ENCODE data around the gene CTNND2.

DNA sequence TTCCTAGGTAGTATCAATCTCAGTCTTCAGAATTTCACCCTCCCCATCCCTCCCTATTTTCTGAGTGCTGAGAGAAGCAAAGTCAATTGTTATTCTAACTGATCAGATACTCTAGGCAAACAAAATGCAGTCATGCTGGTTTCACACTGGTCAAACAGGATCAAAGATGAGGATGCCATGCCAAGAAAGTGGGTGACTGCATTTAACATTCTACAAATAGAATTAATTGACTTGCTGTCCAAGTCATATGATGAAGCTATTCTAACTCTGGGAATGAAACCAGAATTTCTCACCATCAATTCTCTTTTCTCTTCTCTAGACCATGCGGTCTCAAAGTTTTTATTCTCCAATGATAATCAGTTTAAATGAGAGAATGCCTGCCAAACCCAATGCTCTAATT is 112.5 kb downstream of the CTNND2 start:
- TF ChIP-seq HMGN3 (IDR thresholded peaks at IDR 0.05; ENCODE audit: borderline replicate concordance, extremely low read depth, insufficient read length, low read depth, low read length), result no peak
- TF ChIP-seq CREB1 (IDR thresholded peaks at IDR 0.05), result no peak
- TF ChIP-seq CREB1 (CRISPR knock-in tag; IDR thresholded peaks at IDR 0.05), result no peak
- TF ChIP-seq, protein P1, sequence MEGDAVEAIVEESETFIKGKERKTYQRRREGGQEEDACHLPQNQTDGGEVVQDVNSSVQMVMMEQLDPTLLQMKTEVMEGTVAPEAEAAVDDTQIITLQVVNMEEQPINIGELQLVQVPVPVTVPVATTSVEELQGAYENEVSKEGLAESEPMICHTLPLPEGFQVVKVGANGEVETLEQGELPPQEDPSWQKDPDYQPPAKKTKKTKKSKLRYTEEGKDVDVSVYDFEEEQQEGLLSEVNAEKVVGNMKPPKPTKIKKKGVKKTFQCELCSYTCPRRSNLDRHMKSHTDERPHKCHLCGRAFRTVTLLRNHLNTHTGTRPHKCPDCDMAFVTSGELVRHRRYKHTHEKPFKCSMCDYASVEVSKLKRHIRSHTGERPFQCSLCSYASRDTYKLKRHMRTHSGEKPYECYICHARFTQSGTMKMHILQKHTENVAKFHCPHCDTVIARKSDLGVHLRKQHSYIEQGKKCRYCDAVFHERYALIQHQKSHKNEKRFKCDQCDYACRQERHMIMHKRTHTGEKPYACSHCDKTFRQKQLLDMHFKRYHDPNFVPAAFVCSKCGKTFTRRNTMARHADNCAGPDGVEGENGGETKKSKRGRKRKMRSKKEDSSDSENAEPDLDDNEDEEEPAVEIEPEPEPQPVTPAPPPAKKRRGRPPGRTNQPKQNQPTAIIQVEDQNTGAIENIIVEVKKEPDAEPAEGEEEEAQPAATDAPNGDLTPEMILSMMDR (IDR thresholded peaks at IDR 0.05 in 2 of 3, conservative IDR thresholded peaks at IDR 0.05 in 1 of 3; ENCODE audit: insufficient read depth in 2 of 3, low read depth in 1 of 3, low read length in 3 of 3), result no peak
- TF ChIP-seq, protein P2, sequence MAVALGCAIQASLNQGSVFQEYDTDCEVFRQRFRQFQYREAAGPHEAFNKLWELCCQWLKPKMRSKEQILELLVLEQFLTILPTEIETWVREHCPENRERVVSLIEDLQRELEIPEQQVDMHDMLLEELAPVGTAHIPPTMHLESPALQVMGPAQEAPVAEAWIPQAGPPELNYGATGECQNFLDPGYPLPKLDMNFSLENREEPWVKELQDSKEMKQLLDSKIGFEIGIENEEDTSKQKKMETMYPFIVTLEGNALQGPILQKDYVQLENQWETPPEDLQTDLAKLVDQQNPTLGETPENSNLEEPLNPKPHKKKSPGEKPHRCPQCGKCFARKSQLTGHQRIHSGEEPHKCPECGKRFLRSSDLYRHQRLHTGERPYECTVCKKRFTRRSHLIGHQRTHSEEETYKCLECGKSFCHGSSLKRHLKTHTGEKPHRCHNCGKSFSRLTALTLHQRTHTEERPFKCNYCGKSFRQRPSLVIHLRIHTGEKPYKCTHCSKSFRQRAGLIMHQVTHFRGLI (CRISPR knock-in tag; IDR thresholded peaks at IDR 0.05), result no peak
- no peak for TF ChIP-seq HDAC2 (IDR thresholded peaks at IDR 0.05)
- no peak for TF ChIP-seq MAFK (IDR thresholded peaks at IDR 0.05; ENCODE audit: low read length)
- TF ChIP-seq, protein P3, sequence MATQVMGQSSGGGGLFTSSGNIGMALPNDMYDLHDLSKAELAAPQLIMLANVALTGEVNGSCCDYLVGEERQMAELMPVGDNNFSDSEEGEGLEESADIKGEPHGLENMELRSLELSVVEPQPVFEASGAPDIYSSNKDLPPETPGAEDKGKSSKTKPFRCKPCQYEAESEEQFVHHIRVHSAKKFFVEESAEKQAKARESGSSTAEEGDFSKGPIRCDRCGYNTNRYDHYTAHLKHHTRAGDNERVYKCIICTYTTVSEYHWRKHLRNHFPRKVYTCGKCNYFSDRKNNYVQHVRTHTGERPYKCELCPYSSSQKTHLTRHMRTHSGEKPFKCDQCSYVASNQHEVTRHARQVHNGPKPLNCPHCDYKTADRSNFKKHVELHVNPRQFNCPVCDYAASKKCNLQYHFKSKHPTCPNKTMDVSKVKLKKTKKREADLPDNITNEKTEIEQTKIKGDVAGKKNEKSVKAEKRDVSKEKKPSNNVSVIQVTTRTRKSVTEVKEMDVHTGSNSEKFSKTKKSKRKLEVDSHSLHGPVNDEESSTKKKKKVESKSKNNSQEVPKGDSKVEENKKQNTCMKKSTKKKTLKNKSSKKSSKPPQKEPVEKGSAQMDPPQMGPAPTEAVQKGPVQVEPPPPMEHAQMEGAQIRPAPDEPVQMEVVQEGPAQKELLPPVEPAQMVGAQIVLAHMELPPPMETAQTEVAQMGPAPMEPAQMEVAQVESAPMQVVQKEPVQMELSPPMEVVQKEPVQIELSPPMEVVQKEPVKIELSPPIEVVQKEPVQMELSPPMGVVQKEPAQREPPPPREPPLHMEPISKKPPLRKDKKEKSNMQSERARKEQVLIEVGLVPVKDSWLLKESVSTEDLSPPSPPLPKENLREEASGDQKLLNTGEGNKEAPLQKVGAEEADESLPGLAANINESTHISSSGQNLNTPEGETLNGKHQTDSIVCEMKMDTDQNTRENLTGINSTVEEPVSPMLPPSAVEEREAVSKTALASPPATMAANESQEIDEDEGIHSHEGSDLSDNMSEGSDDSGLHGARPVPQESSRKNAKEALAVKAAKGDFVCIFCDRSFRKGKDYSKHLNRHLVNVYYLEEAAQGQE (IDR thresholded peaks at IDR 0.05; ENCODE audit: borderline replicate concordance), result no peak
- TF ChIP-seq, protein P3 (CRISPR knock-in tag; IDR thresholded peaks at IDR 0.05; ENCODE audit: low read depth), result no peak
- no peak for TF ChIP-seq POLR2A (conservative IDR thresholded peaks at IDR 0.05)
- TF ChIP-seq, protein P4, sequence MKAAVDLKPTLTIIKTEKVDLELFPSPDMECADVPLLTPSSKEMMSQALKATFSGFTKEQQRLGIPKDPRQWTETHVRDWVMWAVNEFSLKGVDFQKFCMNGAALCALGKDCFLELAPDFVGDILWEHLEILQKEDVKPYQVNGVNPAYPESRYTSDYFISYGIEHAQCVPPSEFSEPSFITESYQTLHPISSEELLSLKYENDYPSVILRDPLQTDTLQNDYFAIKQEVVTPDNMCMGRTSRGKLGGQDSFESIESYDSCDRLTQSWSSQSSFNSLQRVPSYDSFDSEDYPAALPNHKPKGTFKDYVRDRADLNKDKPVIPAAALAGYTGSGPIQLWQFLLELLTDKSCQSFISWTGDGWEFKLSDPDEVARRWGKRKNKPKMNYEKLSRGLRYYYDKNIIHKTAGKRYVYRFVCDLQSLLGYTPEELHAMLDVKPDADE (conservative IDR thresholded peaks at IDR 0.05; ENCODE audit: control insufficient read depth, low read depth, low read length), result no peak
- no peak for TF ChIP-seq COPS2 (conservative IDR thresholded peaks at IDR 0.05)

All from K562 (cell line).